ENCODE measurements around the gene STRAP. TPM values are rescaled to one million over a fixed set of nuclear protein-coding genes. Genes with fewer than 3 reads are reported as not detected.

STRAP gene
- total and polyA plus RNA-seq, 4 donors = 33.5 to 63.8 (median 48.1) TPM

GRCh38 chr12:15932327-15932726 is 50.1 kb downstream of the STRAP start:
- no peaks in the 10 kb centered on the region for H3K27me3 ChIP-seq (ENCODE audit: control insufficient read depth in 4 of 4, insufficient read depth in 4 of 4, low read length in 3 of 4)
- WGBS = 100% methylated on average over 1 of the region's 1 CpG
- H3K9ac ChIP-seq (ENCODE audit: low read depth in 1 of 2, low read length in 2 of 2) = no peak overlapping the region
- TF ChIP-seq REST (IDR thresholded peaks at IDR 0.05) = no peak
- TF ChIP-seq EGR1 (IDR thresholded peaks at IDR 0.05; ENCODE audit: low read depth in 2 of 2) = no peak
- TF ChIP-seq ZBTB33 (IDR thresholded peaks at IDR 0.05) = no peak
- no peak for TF ChIP-seq SP1 (IDR thresholded peaks at IDR 0.05)
- no peak for TF ChIP-seq RAD21 (IDR thresholded peaks at IDR 0.05)
- TF ChIP-seq CTCF (IDR thresholded peaks at IDR 0.05; ENCODE audit: low read depth, low read length, missing input control) = no peak
- no peak for TF ChIP-seq FOXA2 (IDR thresholded peaks at IDR 0.05)
- TF ChIP-seq MAX (IDR thresholded peaks at IDR 0.05) = no peak
- TF ChIP-seq FOXA1 (IDR thresholded peaks at IDR 0.05) = no peak
- no peak for TF ChIP-seq GABPA (IDR thresholded peaks at IDR 0.05 in 1 of 2, conservative IDR thresholded peaks at IDR 0.05 in 1 of 2)
- no peak for TF ChIP-seq YY1 (IDR thresholded peaks at IDR 0.05)
- TF ChIP-seq JUND (IDR thresholded peaks at IDR 0.05) = no peak
- no peak for TF ChIP-seq HNF4A (conservative IDR thresholded peaks at IDR 0.05)
- TF ChIP-seq HNF4G (IDR thresholded peaks at IDR 0.05) = no peak
- no peak for TF ChIP-seq NR2F2 (IDR thresholded peaks at IDR 0.05)
- no peak for TF ChIP-seq RXRA (IDR thresholded peaks at IDR 0.05)
- TF ChIP-seq ATF3 (IDR thresholded peaks at IDR 0.05) = no peak
- TF ChIP-seq TAF1 (conservative IDR thresholded peaks at IDR 0.05) = no peak
- peaks cover 0 to 2% (median 0%) of the 10 kb centered on the region in 4 donors for H3K9me3 ChIP-seq (ENCODE audit: control insufficient read depth in 4 of 4, low read length in 3 of 4)
- peaks cover 0 to 15% (median 4%) of the 10 kb centered on the region in 4 donors for H3K4me1 ChIP-seq (ENCODE audit: control insufficient read depth in 4 of 4, insufficient read depth in 4 of 4, low read length in 3 of 4)
- no peaks in the 10 kb centered on the region for H3K36me3 ChIP-seq (ENCODE audit: control insufficient read depth in 4 of 4, insufficient read depth in 3 of 4, low read depth in 1 of 4, low read length in 3 of 4)
- H3K4me3 ChIP-seq (ENCODE audit: low read depth in 1 of 3, low read length in 3 of 3) = no peak overlapping the region
- DNase-seq (ENCODE audit: low spot score) = no peak
- no peak overlapping the region for H3K27ac ChIP-seq (ENCODE audit: low read depth in 1 of 2, low read length in 2 of 2)

Data from liver (tissue), 9 donors.